ENCODE measurements around the gene CSNK1A1. TPM values are rescaled to one million over a fixed set of nuclear protein-coding genes. Genes with fewer than 3 reads are reported as not detected.
"Not testable (repeated sequence)": the region's sequence is repeated elsewhere in the genome, so short reads cannot be mapped to it uniquely, and the experiment has no call there.

CSNK1A1 gene
- total and polyA plus RNA-seq, 9 donors = 99.3 to 150 (median 132) TPM

DNA sequence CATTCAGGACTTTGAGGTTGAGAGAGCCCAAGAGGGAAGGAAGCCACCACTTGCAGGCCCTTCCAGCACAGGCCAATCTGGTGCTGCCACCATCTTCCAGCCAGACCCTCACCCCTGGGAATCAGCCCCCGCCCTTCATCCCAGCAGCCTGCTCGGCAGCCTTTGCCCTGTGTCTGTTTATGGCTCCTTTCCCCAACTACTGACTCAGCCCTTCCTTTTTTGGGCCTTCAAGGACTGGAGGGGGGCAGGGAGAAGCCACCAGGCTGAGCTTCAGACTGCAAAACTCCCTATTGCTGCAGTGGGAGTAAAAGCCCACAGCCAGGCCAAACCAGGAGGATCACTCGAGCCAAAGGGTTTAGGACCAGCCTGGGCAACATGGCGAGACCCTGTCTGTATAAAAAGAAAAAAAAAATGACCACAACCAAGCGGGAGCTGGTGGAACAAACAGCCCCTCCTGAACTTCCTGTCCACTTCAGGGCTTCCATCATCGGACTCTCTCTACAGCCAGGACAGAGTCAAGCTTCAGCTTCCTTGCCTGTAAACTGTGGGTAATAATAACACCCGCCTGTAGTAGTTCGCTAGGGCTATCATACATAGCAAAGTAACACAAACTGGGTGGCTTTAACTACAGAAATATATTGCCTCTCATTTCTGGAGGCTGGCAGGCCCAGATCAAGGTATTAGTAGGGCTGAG is 86.3 kb downstream of the CSNK1A1 start:
- peaks cover 17% of the 10 kb centered on the region for H3K4me1 ChIP-seq (ENCODE audit: control insufficient read depth, insufficient read depth, low read length)
- no peak overlapping the region for H3K4me3 ChIP-seq (ENCODE audit: low read length)
- no CpG with 5 or more reads among the region's 8 CpGs for WGBS (ENCODE audit: insufficient coverage)
- no peaks in the 10 kb centered on the region for H3K27me3 ChIP-seq (ENCODE audit: control insufficient read depth, insufficient read depth, low read length)
- H3K27ac ChIP-seq (ENCODE audit: low read length) = peak overlapping the region; percentile 8
- peak; percentile 54 for DNase-seq
- H3K9me3 ChIP-seq (replicated peaks; ENCODE audit: control insufficient read depth, low read depth, low read length) = no peaks in the 10 kb centered on the region
- H3K36me3 ChIP-seq (ENCODE audit: control insufficient read depth, insufficient read depth, low read length) = no peaks in the 10 kb centered on the region

GRCh38 chr5:149461907-149462306 is 89.3 kb downstream of the CSNK1A1 start:
- not testable (repeated sequence) for H3K9me3 ChIP-seq (replicated peaks; ENCODE audit: control insufficient read depth, low read depth, low read length); H3K27me3 ChIP-seq (ENCODE audit: control insufficient read depth, insufficient read depth, low read length); DNase-seq; H3K36me3 ChIP-seq (ENCODE audit: control insufficient read depth, insufficient read depth, low read length); H3K27ac ChIP-seq (ENCODE audit: low read length); H3K4me3 ChIP-seq (ENCODE audit: low read length)
- 93% methylated on average over 4 of the region's 6 CpGs for WGBS (ENCODE audit: insufficient coverage)
- H3K4me1 ChIP-seq (ENCODE audit: control insufficient read depth, insufficient read depth, low read length) = peaks cover 19% of the 10 kb centered on the region

GRCh38 chr5:149459891-149460290 is 91.3 kb downstream of the CSNK1A1 start:
- DNase-seq = no peak
- Histone ChIP-seq H3K4me3 (ENCODE audit: low read length) (no peak overlapping the region), H3K27me3 (ENCODE audit: control insufficient read depth, insufficient read depth, low read length) (no peaks in the 10 kb centered on the region), H3K36me3 (ENCODE audit: control insufficient read depth, insufficient read depth, low read length) (no peaks in the 10 kb centered on the region), H3K27ac (ENCODE audit: low read length) (no peak overlapping the region), H3K9me3 (replicated peaks; ENCODE audit: control insufficient read depth, low read depth, low read length) (no peaks in the 10 kb centered on the region), H3K4me1 (ENCODE audit: control insufficient read depth, insufficient read depth, low read length) (peaks cover 21% of the 10 kb centered on the region)
- 92% methylated on average over 4 of the region's 5 CpGs for WGBS (ENCODE audit: insufficient coverage)

- peaks cover 32% of the 10 kb centered on the region for H3K4me1 ChIP-seq (ENCODE audit: control insufficient read depth, insufficient read depth, low read length)
- no peak overlapping the region for H3K4me3 ChIP-seq (ENCODE audit: low read length)
- WGBS (ENCODE audit: insufficient coverage) = 86% methylated on average over 5 of the region's 5 CpGs
- DNase-seq = no peak
- no peaks in the 10 kb centered on the region for H3K27me3 ChIP-seq (ENCODE audit: control insufficient read depth, insufficient read depth, low read length)
- no peak overlapping the region for H3K27ac ChIP-seq (ENCODE audit: low read length)
- no peaks in the 10 kb centered on the region for H3K9me3 ChIP-seq (replicated peaks; ENCODE audit: control insufficient read depth, low read depth, low read length)
- no peaks in the 10 kb centered on the region for H3K36me3 ChIP-seq (ENCODE audit: control insufficient read depth, insufficient read depth, low read length)
These were observed 93.9 kb downstream of the CSNK1A1 start for GRCh38 chr5:149457393-149457763.

- H3K4me3 ChIP-seq (ENCODE audit: low read length) = no peak overlapping the region
- no peaks in the 10 kb centered on the region for H3K27me3 ChIP-seq (ENCODE audit: control insufficient read depth, insufficient read depth, low read length)
- H3K36me3 ChIP-seq (ENCODE audit: control insufficient read depth, insufficient read depth, low read length) = no peaks in the 10 kb centered on the region
- no peak for DNase-seq
- H3K27ac ChIP-seq (ENCODE audit: low read length) = no peak overlapping the region
- 75% methylated on average over 2 of the region's 6 CpGs for WGBS (ENCODE audit: insufficient coverage)
- peaks cover 38% of the 10 kb centered on the region for H3K4me1 ChIP-seq (ENCODE audit: control insufficient read depth, insufficient read depth, low read length)
- H3K9me3 ChIP-seq (replicated peaks; ENCODE audit: control insufficient read depth, low read depth, low read length) = no peaks in the 10 kb centered on the region
These were observed 94.4 kb downstream of the CSNK1A1 start for GRCh38 chr5:149456597-149457392.

DNA sequence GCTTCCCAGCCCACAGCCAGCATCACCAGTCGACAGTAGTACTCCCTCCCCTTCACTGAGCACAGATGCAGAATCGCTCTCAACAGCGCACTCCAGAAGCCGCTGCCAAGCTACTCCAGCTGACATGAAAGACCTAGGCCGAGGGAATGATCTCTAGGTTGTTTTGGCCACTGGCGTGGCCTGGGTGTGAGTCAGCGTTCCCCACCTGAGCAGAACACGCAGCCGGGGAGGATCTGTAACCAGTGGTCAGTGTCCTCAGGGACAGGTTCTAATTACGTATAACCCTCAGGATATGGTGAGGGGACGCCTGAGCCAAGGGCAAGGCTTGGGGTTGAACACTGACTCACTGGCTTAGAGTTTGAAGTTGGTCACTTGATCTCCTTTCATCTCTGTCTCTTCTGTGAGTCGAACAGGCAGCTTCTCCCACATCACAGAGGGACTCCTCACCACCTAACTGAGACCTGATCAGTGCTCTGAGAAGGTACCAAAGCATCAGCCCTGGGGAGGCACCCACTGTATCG is 95.3 kb downstream of the CSNK1A1 start:
- 41% methylated on average over 6 of the region's 13 CpGs for WGBS (ENCODE audit: insufficient coverage)
- peak overlapping the region; percentile 84 for H3K27ac ChIP-seq (ENCODE audit: low read length)
- H3K9me3 ChIP-seq (replicated peaks; ENCODE audit: control insufficient read depth, low read depth, low read length) = no peaks in the 10 kb centered on the region
- no peaks in the 10 kb centered on the region for H3K36me3 ChIP-seq (ENCODE audit: control insufficient read depth, insufficient read depth, low read length)
- H3K4me1 ChIP-seq (ENCODE audit: control insufficient read depth, insufficient read depth, low read length) = peaks cover 46% of the 10 kb centered on the region
- no peaks in the 10 kb centered on the region for H3K27me3 ChIP-seq (ENCODE audit: control insufficient read depth, insufficient read depth, low read length)
- DNase-seq = peak; percentile 89
- no peak overlapping the region for H3K4me3 ChIP-seq (ENCODE audit: low read length)

- no peaks in the 10 kb centered on the region for H3K27me3 ChIP-seq (ENCODE audit: control insufficient read depth, insufficient read depth, low read length)
- WGBS (ENCODE audit: insufficient coverage) = 82% methylated on average over 9 of the region's 10 CpGs
- no peaks in the 10 kb centered on the region for H3K9me3 ChIP-seq (replicated peaks; ENCODE audit: control insufficient read depth, low read depth, low read length)
- DNase-seq = no peak
- H3K4me1 ChIP-seq (ENCODE audit: control insufficient read depth, insufficient read depth, low read length) = peaks cover 66% of the 10 kb centered on the region
- H3K4me3 ChIP-seq (ENCODE audit: low read length) = no peak overlapping the region
- H3K36me3 ChIP-seq (ENCODE audit: control insufficient read depth, insufficient read depth, low read length) = no peaks in the 10 kb centered on the region
- H3K27ac ChIP-seq (ENCODE audit: low read length) = peak overlapping the region; percentile 84
These were observed 97.4 kb downstream of the CSNK1A1 start for GRCh38 chr5:149453618-149454415.

- Histone ChIP-seq H3K27me3 (ENCODE audit: control insufficient read depth, insufficient read depth, low read length) (no peaks in the 10 kb centered on the region), H3K4me1 (ENCODE audit: control insufficient read depth, insufficient read depth, low read length) (peaks cover 68% of the 10 kb centered on the region), H3K36me3 (ENCODE audit: control insufficient read depth, insufficient read depth, low read length) (no peaks in the 10 kb centered on the region), H3K27ac (ENCODE audit: low read length) (peak overlapping the region; percentile 89), H3K4me3 (ENCODE audit: low read length) (no peak overlapping the region), H3K9me3 (replicated peaks; ENCODE audit: control insufficient read depth, low read depth, low read length) (no peaks in the 10 kb centered on the region)
- WGBS (ENCODE audit: insufficient coverage) = 75% methylated on average over 8 of the region's 16 CpGs
- peak; percentile 73 for DNase-seq
These were observed 98.3 kb downstream of the CSNK1A1 start for GRCh38 chr5:149452665-149453617.

GRCh38 chr5:149452007-149452664 is 99.1 kb downstream of the CSNK1A1 start:
- H3K4me3 ChIP-seq (ENCODE audit: low read length) = no peak overlapping the region
- peaks cover 74% of the 10 kb centered on the region for H3K4me1 ChIP-seq (ENCODE audit: control insufficient read depth, insufficient read depth, low read length)
- H3K27ac ChIP-seq (ENCODE audit: low read length) = peak overlapping the region; percentile 89
- H3K9me3 ChIP-seq (replicated peaks; ENCODE audit: control insufficient read depth, low read depth, low read length) = no peaks in the 10 kb centered on the region
- no peaks in the 10 kb centered on the region for H3K27me3 ChIP-seq (ENCODE audit: control insufficient read depth, insufficient read depth, low read length)
- DNase-seq = peak; percentile 82
- H3K36me3 ChIP-seq (ENCODE audit: control insufficient read depth, insufficient read depth, low read length) = no peaks in the 10 kb centered on the region
- WGBS (ENCODE audit: insufficient coverage) = 17% methylated on average over 4 of the region's 11 CpGs
